T47D (cell line): ENCODE data around the gene PSMD13.
"Not testable (repeated sequence)": the region's sequence is repeated elsewhere in the genome, so short reads cannot be mapped to it uniquely, and the experiment has no call there.

Experiments
- DNase-seq, 2 experiments: peaks; one replicate each; pipeline versions ENCODE4 v3.0.0 to v3.0.0-alpha.2; 2011 to 2012; ENCODE audit warnings: low read depth in 1 of 2, low spot score in 1 of 2
- JUND ChIP-seq: IDR thresholded peaks from 2 replicates; pipeline ENCODE4 v1.6.1; 2012; ENCODE audit warnings: low read depth
- in situ Hi-C: cut with HindIII; loops from 2 replicates; pipeline ENCODE4 v1.10.0; 2016; ENCODE audit warnings: low sequenced_read_pairs, low pct_unique_long_range_greater_than_20kb

PSMD13 gene

GRCh38 chr11:281486-282161 lies 44.8 kb downstream of the PSMD13 start:
- in situ Hi-C loops: no loop called here
- no peak for DNase-seq
- TF ChIP-seq JUND: no peak

- no peak for DNase-seq
- in situ Hi-C loops: no loop called here
Observed at GRCh38 chr11:282171-282570, 45.4 kb downstream of the PSMD13 start.

GRCh38 chr11:282630-283360 lies 46.0 kb downstream of the PSMD13 start:
- in situ Hi-C loops: no loop called here
- no peak for DNase-seq
- TF ChIP-seq JUND: no peak

More at GRCh38 chr11:282171-282570, 45.4 kb downstream of the PSMD13 start:
- TF ChIP-seq JUND: no peak

- DNase-seq: no peak
- TF ChIP-seq JUND: no peak
- in situ Hi-C loops: no loop called here
Observed at GRCh38 chr11:283405-284104, 46.8 kb downstream of the PSMD13 start.

- TF ChIP-seq JUND: no peak
- DNase-seq: peak in 1 of 2 experiments; percentile 0
- in situ Hi-C loops: no loop called here
Observed at GRCh38 chr11:284105-285020, 47.6 kb downstream of the PSMD13 start.

- no peak for TF ChIP-seq JUND
- peak in 1 of 2 experiments; percentile 0 for DNase-seq
- in situ Hi-C loops: no loop called here
Observed at GRCh38 chr11:285021-285893, 48.5 kb downstream of the PSMD13 start.

- DNase-seq: peak in 1 of 2 experiments; percentile 1
Observed at GRCh38 chr11:285894-286220, 49.1 kb downstream of the PSMD13 start.

GRCh38 chr11:286977-287820 lies 50.4 kb downstream of the PSMD13 start:
- DNase-seq, in situ Hi-C loops: not testable (repeated sequence)

More at GRCh38 chr11:285894-286220, 49.1 kb downstream of the PSMD13 start:
- no peak for TF ChIP-seq JUND
- in situ Hi-C loops: no loop called here

GRCh38 chr11:287821-288477 lies 51.2 kb downstream of the PSMD13 start:
- DNase-seq: peak in 1 of 2 experiments; percentile 1
- no peak for TF ChIP-seq JUND
- in situ Hi-C loops: no loop called here

GRCh38 chr11:288478-289397 lies 52.0 kb downstream of the PSMD13 start, which contains the start of gene PGGHG:
Gene PGGHG, plus strand, starts transcription at chr11:289126. Its CDS starts 691 bp downstream, at chr11:289817.
- peak; percentile 72 to 88 for DNase-seq
- no peak for TF ChIP-seq JUND
- in situ Hi-C loops: no loop called here
